HG03520 (cell line): ENCODE results near the gene RSAD1.

ENCODE experiments used
- ATAC-seq: cut with Tn5 transposase; IDR thresholded peaks from one replicate; pipeline ENCODE4 v1.9.1; 2021; ENCODE audit warnings: mild to moderate bottlenecking, moderate library complexity; ENCODE audit not compliant: unreplicated experiment

RSAD1 gene

GRCh38 chr17:50457621-50458020 is 21.0 kb upstream of the RSAD1 start:
- ATAC-seq: no peak

DNA sequence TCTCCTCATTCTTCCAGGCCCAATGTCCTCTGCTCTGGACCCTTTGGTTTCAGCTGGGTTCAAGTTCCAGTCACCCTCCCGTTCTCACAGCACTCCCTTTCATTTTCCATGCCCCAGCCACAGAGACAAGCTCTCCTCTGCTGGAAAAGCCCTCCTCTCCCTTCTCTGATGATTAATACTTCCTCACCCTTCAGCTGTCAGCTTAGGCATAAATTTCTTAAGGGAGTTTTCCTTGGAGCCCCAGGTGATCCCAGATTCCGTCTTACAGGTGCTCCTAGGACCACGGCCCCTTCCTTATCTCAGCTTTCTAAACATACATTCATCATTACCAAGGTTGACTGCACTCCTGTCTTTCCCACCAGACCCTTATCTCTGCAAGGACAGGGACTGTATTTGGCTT is 20.4 kb upstream of the RSAD1 start:
- no peak for ATAC-seq

DNA sequence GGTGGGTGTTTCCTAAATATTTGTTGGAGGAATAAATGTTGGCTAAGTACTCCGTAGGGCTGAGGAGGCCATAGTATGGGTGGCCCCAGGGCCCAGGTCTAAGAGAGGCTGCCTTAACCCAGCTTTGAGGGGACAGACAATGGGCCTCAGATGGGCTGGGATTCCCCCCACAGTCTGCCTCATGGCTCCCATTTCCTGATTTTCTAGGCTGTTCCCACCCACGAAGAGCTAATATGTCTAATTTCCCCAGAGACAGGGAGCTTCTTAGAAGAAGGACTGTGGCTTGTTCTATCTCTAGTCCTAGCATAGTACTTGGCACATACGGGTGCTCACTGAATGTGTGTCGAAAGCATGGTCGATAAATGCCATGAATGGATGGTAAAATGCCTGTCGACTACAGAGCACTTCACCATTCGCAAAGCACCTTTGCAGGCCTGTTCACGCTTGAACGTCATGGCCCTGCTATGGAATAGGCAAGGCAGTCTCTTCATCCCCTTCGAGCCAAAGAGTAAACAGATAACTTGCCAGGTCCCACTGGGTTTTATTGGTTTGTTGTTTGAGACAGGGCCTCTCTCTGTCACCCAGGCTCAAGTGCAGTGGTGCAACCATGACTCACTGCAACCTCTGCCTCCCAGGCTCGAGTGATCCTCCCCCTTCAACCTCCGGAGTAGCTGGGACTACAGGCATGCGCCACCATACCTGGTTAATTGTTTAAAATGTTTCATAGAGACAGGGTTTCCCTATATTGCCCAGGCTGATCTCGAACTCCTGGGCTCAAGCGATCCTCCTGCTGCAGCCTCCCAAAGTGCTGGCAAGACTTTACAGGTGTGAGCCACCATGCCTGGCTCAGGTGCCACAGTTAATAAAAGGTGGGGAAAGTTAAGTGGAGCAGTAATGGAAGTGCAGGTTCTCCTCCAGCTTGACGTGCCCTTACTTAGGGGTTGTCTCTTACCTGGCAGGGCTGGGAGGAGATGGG is 19.7 kb upstream of the RSAD1 start:
- no peak for ATAC-seq

- ATAC-seq: no peak
These were observed 18.9 kb upstream of the RSAD1 start for GRCh38 chr17:50459756-50460155.

DNA sequence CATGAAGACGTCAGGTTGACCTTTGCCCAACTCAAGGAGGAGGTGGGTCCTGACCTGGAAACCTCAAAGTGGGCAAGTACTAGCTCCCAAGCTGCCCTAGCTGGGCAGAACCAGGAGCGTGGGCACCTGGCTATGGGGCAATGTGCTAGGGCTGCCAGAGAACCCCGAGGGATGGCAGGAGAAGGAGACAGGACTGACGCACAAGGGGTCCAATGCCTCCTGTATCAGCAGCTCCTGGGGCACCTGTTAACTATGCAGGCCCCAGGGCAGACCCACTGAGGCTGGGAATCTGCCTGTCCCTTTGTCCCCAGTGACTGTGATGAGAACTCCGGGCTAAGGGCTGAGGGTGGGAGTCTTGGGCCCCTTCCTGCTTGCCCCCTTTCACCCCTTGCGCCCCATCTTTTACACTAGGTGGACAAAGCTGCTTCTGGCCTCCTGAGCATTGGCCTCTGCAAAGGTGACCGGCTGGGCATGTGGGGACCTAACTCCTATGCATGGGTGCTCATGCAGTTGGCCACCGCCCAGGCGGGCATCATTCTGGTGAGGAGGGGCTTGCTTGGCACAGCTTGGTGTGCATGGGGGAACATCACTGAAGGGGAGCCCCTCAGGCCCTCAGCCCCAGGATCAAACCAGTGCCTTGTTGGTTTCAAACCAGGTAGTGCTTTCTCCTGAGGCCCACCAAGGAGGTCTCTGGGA is 17.7 kb upstream of the RSAD1 start:
- ATAC-seq: no peak

DNA sequence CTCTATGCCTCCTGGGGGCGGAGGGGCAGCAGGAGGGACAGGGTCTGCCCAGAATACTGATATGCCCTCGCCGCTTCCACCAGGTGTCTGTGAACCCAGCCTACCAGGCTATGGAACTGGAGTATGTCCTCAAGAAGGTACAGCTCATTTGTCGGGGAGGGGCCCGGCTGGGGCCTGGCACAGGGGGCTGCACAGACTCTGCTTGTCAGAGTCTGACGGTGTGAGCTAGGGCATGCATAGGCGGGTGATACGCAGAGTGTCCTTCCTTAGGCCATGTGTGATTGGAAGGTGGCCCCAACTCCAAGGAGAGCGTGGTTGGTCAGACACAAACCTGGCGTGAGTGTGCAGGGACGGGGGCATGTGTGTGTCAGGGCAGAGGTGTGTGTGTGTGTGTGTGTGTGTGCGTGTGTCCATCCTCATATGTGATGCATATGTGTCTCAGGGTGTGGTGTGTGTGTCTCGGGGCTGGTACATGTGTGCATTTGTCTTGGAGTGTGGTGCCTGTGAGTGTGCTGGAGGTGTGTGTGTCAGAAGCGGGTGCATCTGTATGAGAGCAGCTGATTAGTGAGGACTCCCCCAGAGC is 17.0 kb upstream of the RSAD1 start:
- ATAC-seq: no peak

DNA sequence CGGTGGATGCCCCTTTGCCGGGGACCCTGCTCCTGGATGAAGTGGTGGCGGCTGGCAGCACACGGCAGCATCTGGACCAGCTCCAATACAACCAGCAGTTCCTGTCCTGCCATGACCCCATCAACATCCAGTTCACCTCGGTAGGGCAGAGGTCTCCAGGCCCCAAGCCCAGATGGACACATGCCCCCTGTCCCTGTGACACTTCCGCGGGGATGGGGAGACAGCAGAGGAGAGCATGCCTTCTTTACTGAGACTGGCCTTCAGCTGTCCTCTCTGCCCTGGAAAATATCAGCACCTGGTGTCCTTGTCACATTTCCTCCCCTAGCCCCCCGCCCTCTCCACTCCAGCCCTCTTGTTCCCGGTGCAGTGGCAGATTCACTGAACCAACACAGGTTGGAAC is 16.2 kb upstream of the RSAD1 start:
- ATAC-seq: no peak

DNA sequence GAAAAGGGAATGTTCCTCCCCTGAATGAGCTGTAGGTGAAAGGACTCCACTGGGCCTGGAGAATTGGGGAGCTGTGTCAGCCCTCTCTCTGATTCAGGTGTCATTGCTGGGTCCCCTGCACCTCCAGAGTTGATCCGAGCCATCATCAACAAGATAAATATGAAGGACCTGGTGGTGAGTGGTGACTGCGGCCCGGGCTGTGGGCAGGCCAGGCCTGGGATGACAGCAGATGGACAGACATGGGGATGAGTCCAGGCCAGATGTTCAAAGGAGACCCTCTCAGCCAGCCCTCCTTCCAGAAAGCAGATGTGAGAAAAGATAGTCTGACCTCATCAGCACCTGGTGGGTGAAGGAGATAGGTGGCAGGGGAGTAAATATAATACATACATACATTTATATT is 14.5 kb upstream of the RSAD1 start:
- no peak for ATAC-seq

DNA sequence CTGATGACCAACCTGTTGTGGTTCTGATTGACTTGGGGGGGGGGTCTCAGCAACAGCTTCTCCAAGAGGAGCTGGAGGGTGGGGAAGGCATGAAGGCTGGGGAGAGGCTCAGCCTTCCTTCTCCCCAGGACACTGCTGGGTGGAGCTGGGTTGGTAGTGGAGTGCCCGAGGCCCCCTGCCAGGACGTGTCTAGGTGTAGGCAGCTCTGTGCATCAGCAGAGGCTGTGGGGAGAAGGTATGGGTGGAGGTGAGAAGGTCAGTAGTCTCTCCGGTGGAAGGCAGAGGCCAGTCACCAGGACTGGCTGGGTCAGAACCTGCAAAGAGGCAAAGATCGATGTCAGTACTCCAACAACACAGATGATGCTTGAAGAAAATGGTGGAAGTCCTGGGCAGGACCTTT is 13.9 kb upstream of the RSAD1 start:
- no peak for ATAC-seq

DNA sequence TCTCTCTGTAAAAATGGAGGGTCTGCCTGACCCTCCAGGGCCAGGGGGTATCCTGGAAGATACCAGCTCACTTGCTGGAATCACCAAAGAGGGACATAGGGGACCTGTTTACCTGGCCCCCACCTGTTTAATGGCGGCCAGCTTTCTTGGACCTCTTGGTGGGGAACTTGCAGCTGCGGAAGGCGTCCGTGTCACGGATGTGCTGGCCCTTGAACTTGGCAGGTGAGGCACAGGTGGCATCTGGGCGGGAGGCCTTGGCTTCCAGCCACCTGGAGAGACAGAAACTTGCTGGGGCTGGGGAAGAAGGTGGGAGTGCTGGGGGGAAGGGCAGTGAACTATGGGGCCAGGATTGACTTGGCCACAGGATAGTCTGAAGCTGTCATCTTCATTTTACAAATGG is 13.5 kb upstream of the RSAD1 start:
- no peak for ATAC-seq

GRCh38 chr17:50465635-50466034 is 13.0 kb upstream of the RSAD1 start:
- ATAC-seq: no peak

GRCh38 chr17:50466371-50467113 is 12.1 kb upstream of the RSAD1 start:
- ATAC-seq: no peak

DNA sequence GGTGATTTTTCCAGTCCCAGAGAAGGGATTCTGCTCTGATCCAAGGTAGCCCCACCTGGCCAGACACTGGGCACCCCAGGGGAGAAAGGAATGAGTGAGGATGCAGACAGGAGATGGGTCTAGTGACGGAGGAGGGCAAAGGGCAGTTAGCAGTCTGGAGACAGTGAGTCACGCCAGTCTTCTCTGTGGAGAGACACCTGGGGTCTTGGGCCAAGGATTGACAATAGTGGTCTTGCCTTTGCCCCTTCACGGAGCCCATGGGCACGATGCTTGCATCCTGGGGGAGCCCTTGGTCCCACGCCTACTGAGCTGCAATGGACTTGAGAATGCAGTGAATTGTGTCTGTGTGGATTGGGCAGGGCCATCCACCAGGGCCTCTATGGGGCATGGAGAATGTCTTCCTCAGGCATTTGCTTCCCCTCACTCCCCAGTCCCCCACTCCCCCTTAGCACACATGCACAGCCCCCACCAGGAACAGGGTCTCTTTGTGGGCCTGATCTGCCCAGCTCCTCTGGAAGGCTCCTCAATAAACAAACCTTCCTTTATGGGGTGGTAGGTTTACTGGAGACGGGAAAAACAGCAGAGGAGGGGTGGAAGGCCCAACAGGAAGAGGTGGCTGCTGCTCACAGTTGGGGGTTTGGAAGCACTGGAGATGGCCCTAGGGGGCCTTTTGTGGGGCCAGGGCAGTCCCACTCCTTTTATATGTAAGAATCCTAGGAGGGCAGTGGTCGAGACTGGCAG is 11.4 kb upstream of the RSAD1 start:
- ATAC-seq: no peak

GRCh38 chr17:50467855-50468303 is 10.8 kb upstream of the RSAD1 start:
- no peak for ATAC-seq

- no peak for ATAC-seq
These were observed 10.1 kb upstream of the RSAD1 start, which contains the start of gene CHAD for GRCh38 chr17:50468304-50469207. TSS of gene CHAD (minus strand) at chr17:50468880. CDS start at chr17:50468813, 67 bp downstream.

DNA sequence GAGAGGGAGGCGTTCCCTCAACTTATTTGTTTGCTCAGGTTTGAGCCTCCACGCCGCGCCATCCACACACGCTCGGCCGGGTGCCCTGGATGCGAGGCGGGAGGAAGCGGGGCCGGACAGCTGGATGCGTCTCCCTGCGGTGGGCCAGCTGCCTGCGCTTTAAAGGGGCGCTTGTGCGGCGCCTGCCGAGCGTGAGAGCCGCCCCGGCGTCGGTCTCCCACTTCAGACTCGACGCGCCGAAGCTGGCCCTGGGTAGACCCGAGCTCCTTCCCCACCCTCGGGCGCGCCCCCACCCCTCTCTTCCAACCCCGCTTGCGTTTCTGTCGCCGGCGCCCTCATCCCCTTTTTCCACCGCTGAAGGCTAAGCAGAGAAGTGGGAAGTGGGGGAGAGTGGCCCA is 9.5 kb upstream of the RSAD1 start:
- ATAC-seq: no peak

GRCh38 chr17:50469671-50470305 is 8.9 kb upstream of the RSAD1 start:
- no peak for ATAC-seq

GRCh38 chr17:50470426-50470825 is 8.2 kb upstream of the RSAD1 start:
- no peak for ATAC-seq
